T follicular helper cell (primary cell): ENCODE measurements around the gene CFAP206.

Experiments
- DNase-seq: peaks from one replicate; pipeline ENCODE4 v3.0.0-alpha.2; 2020; ENCODE audit warnings: low read depth
- total RNA-seq, 2 experiments: gene quantifications; one replicate each; lab custom pipeline; 2026; lab: John Stamatoyannopoulos, UW

CFAP206 gene, protein sequence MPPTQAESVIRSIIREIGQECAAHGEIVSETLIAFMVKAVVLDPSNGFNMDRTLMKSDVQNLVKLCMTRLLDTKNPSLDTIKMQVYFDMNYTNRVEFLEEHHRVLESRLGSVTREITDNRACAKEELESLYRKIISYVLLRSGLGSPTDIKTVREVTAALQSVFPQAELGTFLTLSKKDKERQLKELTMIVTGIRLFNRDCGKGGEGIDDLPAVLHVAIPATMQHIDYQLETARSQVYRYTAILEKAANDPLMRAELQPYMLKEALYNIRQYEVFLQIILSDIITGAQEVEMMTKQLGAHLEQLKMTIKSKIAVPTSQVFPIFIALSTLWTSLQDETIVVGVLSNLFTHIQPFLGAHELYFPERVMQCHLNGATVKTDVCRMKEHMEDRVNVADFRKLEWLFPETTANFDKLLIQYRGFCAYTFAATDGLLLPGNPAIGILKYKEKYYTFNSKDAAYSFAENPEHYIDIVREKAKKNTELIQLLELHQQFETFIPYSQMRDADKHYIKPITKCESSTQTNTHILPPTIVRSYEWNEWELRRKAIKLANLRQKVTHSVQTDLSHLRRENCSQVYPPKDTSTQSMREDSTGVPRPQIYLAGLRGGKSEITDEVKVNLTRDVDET
- total RNA-seq: 0 to 0.09 reads per million in 2 experiments

- DNase-seq: peak; percentile 77
Observed at GRCh38 chr6:87407901-87408720, at the start of gene CFAP206. TSS of gene CFAP206 (plus strand) at chr6:87407972. CDS start at chr6:87409840, 1,868 bp downstream.

DNA sequence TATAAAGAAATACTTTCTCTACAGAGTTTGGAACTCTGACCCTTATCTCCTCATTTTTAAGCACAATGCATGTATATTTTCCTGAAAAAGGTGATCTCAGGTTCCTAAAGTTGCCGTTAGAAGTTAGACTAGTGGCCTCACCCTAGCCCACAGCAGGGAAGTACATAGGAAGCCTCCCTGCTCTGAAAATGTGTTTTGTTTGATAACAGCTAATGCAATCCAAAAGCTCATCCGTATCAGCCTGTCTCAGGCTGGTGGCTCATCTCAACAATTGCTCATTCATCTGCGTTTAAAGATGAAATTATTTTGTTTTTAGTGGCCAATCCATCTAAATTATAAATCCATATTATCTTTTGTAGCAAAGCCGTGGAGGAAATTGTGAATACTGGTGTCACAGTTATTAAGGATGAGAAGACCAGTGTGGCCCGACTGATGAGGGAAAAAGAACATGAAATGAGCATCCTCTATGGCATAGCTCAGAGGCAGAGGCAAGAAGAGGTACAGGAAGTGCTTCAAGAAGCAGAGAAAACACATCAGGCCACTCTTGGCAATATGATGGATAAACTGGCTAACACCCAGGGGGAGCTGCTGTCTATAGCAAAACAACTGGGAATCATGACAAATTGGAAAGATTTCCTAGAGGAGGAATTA, 43.0 kb upstream of the CFAP206 start:
- DNase-seq: no peak

- DNase-seq: no peak
Observed at GRCh38 chr6:87366072-87366827, 41.5 kb upstream of the CFAP206 start.

DNA sequence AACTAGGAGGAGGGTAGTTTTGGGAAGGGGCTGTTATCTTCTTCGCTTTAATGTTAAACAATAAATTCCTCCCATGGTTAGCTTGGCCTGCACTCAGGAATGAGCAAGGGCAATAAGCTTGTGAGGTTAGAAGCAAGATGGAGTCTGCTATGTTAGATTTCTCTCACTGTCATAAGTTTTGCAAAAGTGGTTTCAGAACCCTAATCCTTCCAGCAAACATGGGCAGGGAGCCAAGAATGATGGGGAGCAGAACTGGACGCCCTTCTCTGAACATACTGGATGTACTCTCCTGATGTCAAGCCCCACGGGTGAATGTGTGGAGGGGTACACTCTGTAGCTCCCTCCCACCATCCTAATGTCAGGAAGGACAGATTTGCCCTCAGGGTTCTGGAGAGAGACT, 40.9 kb upstream of the CFAP206 start:
- DNase-seq: no peak

DNA sequence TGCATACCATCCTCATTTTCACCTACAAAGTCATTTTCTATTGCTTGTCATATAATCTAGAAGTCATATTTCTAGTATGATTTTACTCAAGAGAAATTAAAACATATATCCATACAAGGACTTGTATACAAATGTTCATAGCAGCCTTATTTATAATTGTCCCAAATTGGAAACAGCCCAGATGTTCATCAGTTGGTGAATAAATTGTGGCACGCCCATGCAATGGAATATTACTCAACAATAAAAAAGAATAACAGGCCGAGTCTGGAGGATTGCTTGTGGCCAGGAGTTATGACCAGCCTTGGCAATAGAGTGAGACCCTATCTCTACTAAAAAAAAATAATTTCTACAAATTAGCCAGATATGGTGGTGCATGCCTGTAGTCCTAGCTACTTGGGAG, 34.4 kb upstream of the CFAP206 start:
- DNase-seq: no peak

DNA sequence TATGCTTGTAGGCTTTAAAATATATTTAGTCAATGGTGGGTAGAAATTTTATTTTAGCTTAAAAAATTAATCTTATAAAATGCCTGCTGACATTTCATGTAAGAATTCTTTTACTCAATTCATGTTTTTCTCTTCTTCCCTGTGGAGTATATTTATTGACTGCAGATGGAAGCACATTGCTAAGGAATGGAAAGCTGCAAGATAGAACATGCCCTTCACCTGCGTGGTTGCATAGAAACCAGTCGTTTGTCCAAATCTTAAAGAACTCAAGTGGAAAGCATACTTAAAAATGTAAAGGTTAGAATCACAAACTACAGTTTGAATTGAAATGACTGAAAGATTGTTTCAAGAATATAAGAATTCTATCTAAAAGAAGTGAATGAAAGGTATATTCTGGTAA, 32.5 kb upstream of the CFAP206 start:
- DNase-seq: no peak

- DNase-seq: no peak
Observed at GRCh38 chr6:87376643-87377042, 31.1 kb upstream of the CFAP206 start.

GRCh38 chr6:87378947-87379346, 28.8 kb upstream of the CFAP206 start:
- no peak for DNase-seq

- no peak for DNase-seq
Observed at GRCh38 chr6:87382861-87383260, 24.9 kb upstream of the CFAP206 start.

DNA sequence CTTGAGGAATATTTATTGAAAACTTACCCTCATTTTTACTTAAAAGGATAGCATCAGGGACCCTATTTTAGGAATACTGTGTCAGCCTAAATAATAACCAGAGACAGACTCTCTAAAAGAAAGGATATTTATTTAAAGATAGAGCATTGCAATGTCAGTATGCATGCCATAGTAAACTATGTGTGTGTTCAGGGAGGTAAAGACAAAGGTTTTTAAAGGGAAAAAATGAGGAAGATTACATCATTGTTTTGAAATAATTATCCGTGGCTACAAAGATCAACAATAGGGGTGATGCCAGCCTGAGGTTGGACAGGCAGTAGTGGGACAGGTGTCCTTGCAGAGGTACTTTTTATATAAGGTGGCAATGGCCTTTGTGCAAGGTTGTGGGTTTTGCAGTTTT, 23.7 kb upstream of the CFAP206 start:
- DNase-seq: no peak

DNA sequence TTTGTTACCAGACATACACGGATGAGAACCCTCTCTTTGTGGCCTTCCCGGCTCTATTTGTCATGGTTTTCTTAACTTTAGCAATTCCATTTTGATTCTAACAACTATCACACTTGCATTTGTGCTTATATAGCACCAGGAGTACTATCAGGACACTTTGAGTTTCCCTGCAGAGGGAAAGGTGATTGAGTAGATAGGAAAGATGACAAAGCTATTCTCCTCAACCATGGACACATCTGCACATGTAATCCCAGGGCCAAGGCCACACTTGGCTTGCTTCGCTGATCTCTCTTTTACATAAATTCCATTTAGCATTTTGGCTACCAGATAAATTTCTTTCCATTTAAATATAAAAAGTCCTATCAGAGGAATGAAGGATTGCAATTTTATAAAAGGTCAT, 23.3 kb upstream of the CFAP206 start:
- DNase-seq: no peak

DNA sequence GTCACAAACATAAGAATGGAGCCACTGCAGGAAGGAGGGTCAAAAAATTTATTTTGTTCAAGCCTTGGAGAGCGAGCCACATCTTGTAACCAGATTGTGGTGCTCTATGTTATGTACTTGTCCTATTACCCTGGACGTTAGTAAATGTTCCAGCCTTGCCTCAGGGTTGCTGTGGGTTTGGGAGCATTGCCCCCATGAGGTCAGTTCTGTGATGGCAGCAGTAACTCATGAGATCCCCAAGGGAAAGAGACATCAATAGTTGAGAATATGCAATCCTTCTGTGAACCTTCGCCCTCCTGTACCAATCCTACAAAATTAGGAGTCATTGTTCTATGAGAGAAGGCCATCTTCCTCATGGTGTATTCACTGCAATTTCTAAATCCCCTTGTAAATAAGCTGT, 16.4 kb upstream of the CFAP206 start:
- DNase-seq: no peak

DNA sequence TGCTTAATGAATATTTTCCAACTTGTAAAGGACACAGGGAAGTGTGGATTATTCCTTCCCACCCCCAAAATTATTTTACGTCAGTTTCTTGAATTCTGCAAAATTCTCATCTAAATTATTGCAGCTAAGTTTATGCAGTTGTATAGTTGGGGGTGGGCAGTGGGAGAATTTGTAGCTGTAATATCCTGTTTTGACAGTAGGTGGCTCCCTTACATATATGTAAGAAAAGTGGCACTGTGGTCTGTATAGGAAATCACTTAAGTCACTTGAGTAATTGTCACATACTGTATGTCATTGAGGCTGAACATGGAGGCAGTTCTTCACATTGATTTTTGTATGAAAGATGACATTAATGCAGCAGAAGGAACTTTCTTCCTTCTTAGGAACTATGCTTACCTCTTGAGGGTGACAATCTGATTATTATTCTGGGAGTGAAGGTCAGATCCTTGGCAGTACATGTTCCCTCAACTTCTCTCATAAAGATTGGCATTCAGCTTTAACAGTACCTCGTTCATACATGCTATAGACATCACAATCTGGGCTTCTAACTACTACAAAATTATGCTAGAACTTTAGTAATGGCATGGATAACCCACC, 14.6 kb upstream of the CFAP206 start:
- no peak for DNase-seq

GRCh38 chr6:87395431-87395830, 12.3 kb upstream of the CFAP206 start:
- DNase-seq: no peak

GRCh38 chr6:87396595-87397392, 11.0 kb upstream of the CFAP206 start:
- no peak for DNase-seq

- no peak for DNase-seq
Observed at GRCh38 chr6:87397656-87398055, 10.1 kb upstream of the CFAP206 start.

DNA sequence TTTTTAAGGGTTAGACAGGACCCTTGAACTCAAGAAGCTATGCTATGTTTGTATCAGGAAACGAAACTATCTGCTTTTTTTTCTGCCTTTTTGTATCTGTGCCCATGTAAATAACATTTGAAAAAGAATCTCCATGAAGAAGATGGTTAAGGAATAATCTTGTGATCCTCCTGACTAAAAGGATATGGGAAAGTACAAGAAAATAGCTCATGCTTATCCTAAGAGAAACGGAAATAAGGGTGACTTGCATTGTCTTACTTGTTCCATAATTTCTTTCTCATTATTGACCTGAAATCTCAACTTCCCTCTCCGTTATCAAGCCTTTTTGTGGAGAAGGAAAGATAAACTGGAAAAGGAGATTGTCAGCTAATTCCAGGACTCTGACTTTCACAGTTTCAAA, 5.9 kb upstream of the CFAP206 start:
- no peak for DNase-seq

DNA sequence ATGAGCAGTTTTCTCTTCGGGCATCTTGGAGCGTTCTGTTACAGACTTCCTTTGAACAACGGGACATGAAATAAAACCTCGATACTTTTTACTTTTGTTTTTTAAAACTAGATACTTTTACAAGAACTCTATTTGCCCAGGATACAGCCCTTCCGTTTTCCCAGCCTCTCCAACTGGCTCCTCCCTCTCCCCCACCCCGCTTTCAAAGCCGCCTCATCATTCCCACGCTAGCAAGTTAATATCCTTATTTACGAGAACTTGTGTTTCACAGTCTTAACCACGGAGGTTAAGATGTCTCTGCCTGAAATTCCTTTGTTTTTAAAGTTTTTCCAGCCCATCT, 241 bp upstream of the CFAP206 start:
- no peak for DNase-seq

- no peak for DNase-seq
Observed at GRCh38 chr6:87408721-87409155, 966 bp downstream of the CFAP206 start.

DNA sequence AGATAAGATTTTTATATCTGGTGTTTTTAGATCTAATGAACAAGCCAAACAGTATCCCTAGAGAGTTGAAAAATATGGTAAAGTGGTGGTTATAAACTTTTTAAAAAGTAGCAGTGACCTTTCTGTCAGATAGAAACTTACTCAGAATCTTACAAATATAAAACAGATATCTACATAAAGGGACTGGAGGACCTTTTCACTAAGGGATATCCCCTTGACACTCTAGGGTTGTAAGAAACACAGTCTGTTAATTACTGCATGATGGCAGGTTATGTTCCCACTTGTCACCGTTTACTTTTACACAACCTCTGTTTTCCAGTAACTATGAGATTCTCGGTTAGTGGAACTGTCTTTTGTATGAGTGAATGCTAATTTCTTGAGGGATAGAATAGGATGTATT, 11.5 kb downstream of the CFAP206 start:
- no peak for DNase-seq
